ENCODE measurements around the gene VWA5B2.

VWA5B2 gene

DNA sequence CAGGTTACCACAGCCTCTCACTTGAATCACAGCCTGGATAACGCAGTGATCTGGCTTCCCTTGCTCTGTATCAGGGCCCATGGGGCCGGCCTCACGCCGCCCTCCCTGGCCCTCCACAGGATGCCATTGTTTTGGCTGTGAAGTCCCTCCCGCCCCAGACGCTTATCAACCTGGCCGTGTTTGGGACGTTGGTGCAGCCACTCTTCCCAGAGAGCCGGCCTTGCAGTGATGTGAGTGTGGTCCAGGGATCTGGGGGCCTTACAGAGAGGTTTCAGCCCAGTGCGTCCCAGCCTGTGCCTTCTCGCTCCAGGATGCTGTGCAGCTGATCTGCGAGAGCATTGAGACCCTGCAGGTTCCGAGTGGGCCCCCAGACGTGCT lies 6.6 kb downstream of the VWA5B2 start:
- DNase-seq (ENCODE audit: low read depth): no peak
- no peak for TF ChIP-seq CTCF (IDR thresholded peaks at IDR 0.05; ENCODE audit: control insufficient read depth, extremely low read depth, insufficient read depth)
- no peak overlapping the region for H3K4me3 ChIP-seq (ENCODE audit: low read depth, low read length)

DNA sequence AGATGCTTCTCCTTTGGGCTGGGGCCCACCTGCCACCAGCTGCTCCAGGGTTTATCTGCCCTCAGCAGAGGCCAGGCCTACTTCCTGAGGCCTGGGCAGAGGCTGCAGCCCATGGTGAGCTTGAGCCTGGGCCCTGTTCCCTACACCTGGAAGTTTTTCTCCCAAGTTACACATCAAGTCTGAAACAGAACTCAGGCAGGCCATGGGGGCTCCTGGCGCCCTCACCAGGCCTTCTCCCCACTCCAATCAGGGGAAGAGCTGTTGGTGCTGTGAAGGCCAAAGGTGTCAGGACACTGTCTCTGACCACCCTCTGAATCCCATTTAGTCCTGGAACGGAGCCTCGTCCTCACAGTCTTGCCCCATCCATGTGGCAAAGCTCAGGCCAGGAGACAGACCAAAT lies 7.3 kb downstream of the VWA5B2 start:
- TF ChIP-seq CTCF (IDR thresholded peaks at IDR 0.05; ENCODE audit: control insufficient read depth, extremely low read depth, insufficient read depth): no peak
- DNase-seq (ENCODE audit: low read depth): no peak
- no peak overlapping the region for H3K4me3 ChIP-seq (ENCODE audit: low read depth, low read length)

DNA sequence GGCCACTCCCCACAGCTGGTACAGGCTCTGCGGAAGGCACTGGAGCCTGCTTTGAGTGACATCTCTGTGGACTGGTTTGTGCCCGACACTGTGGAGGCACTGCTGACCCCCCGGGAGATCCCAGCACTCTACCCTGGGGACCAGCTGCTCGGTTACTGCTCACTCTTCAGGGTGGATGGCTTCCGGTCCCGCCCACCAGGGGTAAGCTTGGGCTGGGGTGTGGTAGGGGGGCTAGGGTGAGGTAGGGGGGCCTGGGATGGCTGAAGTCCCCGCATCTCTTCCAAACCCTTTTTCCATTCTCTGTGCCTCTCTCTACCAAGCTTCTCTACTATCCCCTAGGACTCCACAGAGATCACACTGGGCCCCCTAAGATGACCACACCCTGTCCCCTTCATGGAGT lies 7.8 kb downstream of the VWA5B2 start:
- DNase-seq (ENCODE audit: low read depth): no peak
- H3K4me3 ChIP-seq (ENCODE audit: low read depth, low read length): no peak overlapping the region
- TF ChIP-seq CTCF (IDR thresholded peaks at IDR 0.05; ENCODE audit: control insufficient read depth, extremely low read depth, insufficient read depth): no peak

GRCh38 chr3:184237807-184238206 lies 8.4 kb downstream of the VWA5B2 start:
- no peak overlapping the region for H3K4me3 ChIP-seq (ENCODE audit: low read depth, low read length)
- DNase-seq (ENCODE audit: low read depth): no peak
- no peak for TF ChIP-seq CTCF (IDR thresholded peaks at IDR 0.05; ENCODE audit: control insufficient read depth, extremely low read depth, insufficient read depth)

GRCh38 chr3:184238246-184238818 lies 8.9 kb downstream of the VWA5B2 start:
- no peak overlapping the region for H3K4me3 ChIP-seq (ENCODE audit: low read depth, low read length)
- no peak for TF ChIP-seq CTCF (IDR thresholded peaks at IDR 0.05; ENCODE audit: control insufficient read depth, extremely low read depth, insufficient read depth)
- DNase-seq (ENCODE audit: low read depth): no peak

DNA sequence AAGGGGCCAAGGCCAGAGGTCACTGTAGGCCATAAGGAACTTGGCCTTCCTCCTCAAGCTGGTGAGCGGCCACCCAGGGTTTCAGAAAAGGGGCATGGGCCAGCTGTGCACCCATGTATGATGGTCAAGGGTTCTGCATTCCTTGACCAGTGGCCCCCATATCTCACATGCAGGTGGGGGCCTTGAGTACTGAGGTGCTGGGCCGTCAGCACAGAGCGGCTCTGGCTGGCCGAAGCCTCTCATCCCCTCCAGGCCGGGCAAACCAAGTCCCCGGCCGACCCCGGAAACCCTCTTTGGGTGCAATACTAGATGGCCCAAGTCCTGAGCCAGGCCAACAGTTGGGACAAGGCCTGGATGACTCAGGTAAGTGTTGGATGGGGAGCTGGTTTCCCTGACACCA lies 9.8 kb downstream of the VWA5B2 start:
- H3K4me3 ChIP-seq (ENCODE audit: low read depth, low read length): no peak overlapping the region
- DNase-seq (ENCODE audit: low read depth): no peak
- TF ChIP-seq CTCF (IDR thresholded peaks at IDR 0.05; ENCODE audit: control insufficient read depth, extremely low read depth, insufficient read depth): no peak

DNA sequence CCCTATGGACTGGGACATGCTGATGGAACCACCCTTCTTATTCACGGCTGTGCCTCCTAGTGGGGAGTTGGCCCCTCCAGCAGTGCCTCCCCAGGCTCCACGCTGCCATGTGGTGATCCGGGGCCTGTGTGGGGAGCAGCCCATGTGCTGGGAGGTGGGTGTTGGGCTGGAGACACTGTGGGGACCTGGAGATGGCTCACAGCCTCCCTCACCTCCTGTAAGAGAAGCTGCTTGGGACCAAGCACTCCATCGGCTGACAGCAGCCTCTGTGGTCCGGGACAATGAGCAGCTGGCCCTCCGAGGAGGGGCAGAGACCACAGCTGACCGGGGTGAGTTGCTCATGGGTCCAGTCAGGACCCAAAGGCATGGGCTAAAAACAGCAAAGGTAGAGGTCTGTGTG lies 10.3 kb downstream of the VWA5B2 start:
- DNase-seq (ENCODE audit: low read depth): no peak
- no peak overlapping the region for H3K4me3 ChIP-seq (ENCODE audit: low read depth, low read length)
- no peak for TF ChIP-seq CTCF (IDR thresholded peaks at IDR 0.05; ENCODE audit: control insufficient read depth, extremely low read depth, insufficient read depth)
